OCI-LY7 (cell line): ENCODE measurements around the gene SDHAF4. TPM values are rescaled to one million over a fixed set of nuclear protein-coding genes. Genes with fewer than 3 reads are reported as not detected.

Source experiments
- BruUV-seq: library from RNA; stranded (reverse); fragments of 400-500 nt; replicated peaks from 2 replicates; lab custom pipeline; 2021; lab: Mats Ljungman, UMichigan
- CTCF ChIA-PET: fragments of 300-600 bp; sonication (Branson Sonifier 250); formaldehyde crosslinking; loops from one replicate; lab custom pipeline; 2022; ENCODE audit warnings: antibody characterized with exemption; ENCODE audit not compliant: unreplicated experiment; lab: Charles Lee
- POLR2A ChIA-PET: fragments of 300-600 bp; sonication (Branson Sonifier 250); formaldehyde crosslinking; loops from one replicate; lab custom pipeline; 2022; ENCODE audit warnings: antibody characterized with exemption; lab: Charles Lee
- DNase-seq: peaks from one replicate; pipeline ENCODE4 v3.0.0-alpha.2; 2015; ENCODE audit warnings: low spot score
- H2AFZ ChIP-seq: fragments of 200-600 bp; sonication (generic), shearing (Covaris generic); 2 replicates; pipeline ENCODE4 v1.6.1; 2014; ENCODE audit warnings: mild to moderate bottlenecking, antibody characterized with exemption, low read length, moderate library complexity
- H3K27ac ChIP-seq: fragments of 200-600 bp; sonication (generic); 2 replicates; pipeline ENCODE4 v1.5.1; 2014; ENCODE audit warnings: mixed run types, low read depth, mild to moderate bottlenecking, moderate library complexity, low read length, inconsistent platforms; ENCODE audit not compliant: poor library complexity, severe bottlenecking
- H3K36me3 ChIP-seq: fragments of 200-600 bp; sonication (generic); 2 replicates; pipeline ENCODE4 v1.6.1; 2014; ENCODE audit warnings: mild to moderate bottlenecking, antibody characterized with exemption, low read length, moderate library complexity, mixed read lengths; ENCODE audit not compliant: insufficient read depth
- H3K4me1 ChIP-seq: fragments of 200-600 bp; sonication (generic); 2 replicates; pipeline ENCODE4 v1.5.1; 2014; ENCODE audit warnings: mild to moderate bottlenecking, low read length; ENCODE audit not compliant: insufficient read depth, poor library complexity, severe bottlenecking
- H3K4me2 ChIP-seq: fragments of 200-600 bp; sonication (generic); 2 replicates; pipeline ENCODE4 v1.6.1; 2014; ENCODE audit warnings: mild to moderate bottlenecking, low read length
- H3K4me3 ChIP-seq: fragments of 200-600 bp; sonication (generic); 2 replicates; pipeline ENCODE4 v1.5.1; 2014; ENCODE audit warnings: mild to moderate bottlenecking, low read depth, low read length; ENCODE audit not compliant: poor library complexity, severe bottlenecking
- H3K79me2 ChIP-seq: fragments of 200-600 bp; sonication (generic); 2 replicates; pipeline ENCODE4 v1.6.1; 2016; ENCODE audit warnings: low read depth, mild to moderate bottlenecking, low read length, moderate library complexity, mixed read lengths; ENCODE audit not compliant: insufficient read depth
- H3K9me2 ChIP-seq: fragments of 200-600 bp; sonication (generic); 2 replicates; pipeline ENCODE4 v1.6.1; 2016; ENCODE audit warnings: mild to moderate bottlenecking, low read length, mixed read lengths; ENCODE audit not compliant: insufficient read depth
- H3K9me3 ChIP-seq: fragments of 200-600 bp; sonication (generic); 2 replicates; pipeline ENCODE4 v1.6.1; 2014; ENCODE audit warnings: mild to moderate bottlenecking, mixed run types, low read length, mixed read lengths
- H4K20me1 ChIP-seq: fragments of 200-600 bp; sonication (generic); 2 replicates; pipeline ENCODE4 v1.6.1; 2014; ENCODE audit warnings: mild to moderate bottlenecking, antibody characterized with exemption, low read length, moderate library complexity, mixed read lengths; ENCODE audit not compliant: insufficient read depth
- CTCF ChIP-seq: fragments of 200-600 bp; sonication (generic); conservative IDR thresholded peaks from 2 replicates; pipeline ENCODE4 v1.5.1; 2014; ENCODE audit warnings: mild to moderate bottlenecking, antibody characterized with exemption, low read length, moderate library complexity, mixed read lengths
- EZH2phosphoT487 ChIP-seq: fragments of 200-600 bp; sonication (generic); IDR thresholded peaks from 2 replicates; pipeline ENCODE4 v1.6.1; 2018; ENCODE audit warnings: low read depth, borderline replicate concordance, mild to moderate bottlenecking, mixed run types, antibody characterized with exemption, low read length, moderate library complexity, mixed read lengths
- intact Hi-C: fragments of 100-400 bp; cut with micrococcal nuclease; formaldehyde crosslinking; loops from one replicate; pipeline ENCODE4 v1.10.0; 2022; ENCODE audit not compliant: unreplicated experiment
- total RNA-seq, 2 experiments: library from RNA; depleted of rRNA in 1 of 2; stranded (reverse); fragments of >200 nt in 1 of 2; shearing (Covaris generic) in 1 of 2; gene quantifications; 2 replicates each; pipeline ENCODE4 v1.2.3, GENCODE V29; 2014 to 2022

Gene SDHAF4
- total RNA-seq, 2 experiments from 2014 or later, result 10.4 to 15.4 TPM

GRCh38 chr6:70620746-70621145, 54.0 kb downstream of the SDHAF4 start:
- CTCF ChIA-PET, result no interaction called here

DNA sequence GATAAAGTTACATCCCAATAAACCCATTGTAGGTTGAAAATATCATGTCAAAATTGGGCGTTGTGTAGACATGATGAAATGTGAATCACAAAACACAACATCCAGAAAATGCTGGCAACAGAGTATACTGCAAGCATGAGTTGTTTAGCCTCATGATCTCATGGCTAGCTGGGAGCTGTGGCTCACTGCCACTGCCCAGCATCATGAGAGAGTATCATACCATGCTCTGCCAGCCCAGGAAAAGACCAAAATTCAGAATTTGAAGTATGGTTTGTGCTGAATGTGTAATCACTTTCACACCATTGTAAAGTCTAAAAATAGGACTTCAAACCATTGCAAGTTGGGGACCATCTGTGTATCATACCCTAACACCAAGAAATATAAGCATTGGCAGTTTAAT, 55.7 kb downstream of the SDHAF4 start:
- intact Hi-C loops, result no loop called here
- ChIA-PET POLR2A (no interaction called here), CTCF (no interaction called here)
- Histone ChIP-seq H3K79me2 (no peaks in the 10 kb centered on the region), H2AFZ (no peak overlapping the region), H3K36me3 (no peaks in the 10 kb centered on the region), H3K9me3 (no peaks in the 10 kb centered on the region), H3K27ac (no peak overlapping the region), H3K4me2 (no peak overlapping the region), H3K4me3 (no peak overlapping the region), H4K20me1 (no peaks in the 10 kb centered on the region), H3K4me1 (no peaks in the 10 kb centered on the region), H3K9me2 (no peaks in the 10 kb centered on the region)
- no peak for DNase-seq
- no TSS peak for BruUV-seq
- TF ChIP-seq EZH2phosphoT487 (no peak), CTCF (no peak)

More at GRCh38 chr6:70620746-70621145, 54.0 kb downstream of the SDHAF4 start:
- intact Hi-C loops, result no loop called here
- H3K4me3 ChIP-seq, result no peak overlapping the region
- H4K20me1 ChIP-seq, result no peaks in the 10 kb centered on the region
- BruUV-seq, result no TSS peak
- no peak for DNase-seq
- H3K36me3 ChIP-seq, result no peaks in the 10 kb centered on the region
- no peaks in the 10 kb centered on the region for H3K9me3 ChIP-seq
- H3K4me2 ChIP-seq, result no peak overlapping the region
- H3K4me1 ChIP-seq, result no peaks in the 10 kb centered on the region
- POLR2A ChIA-PET, result interaction anchor here (0.6 to 0.7 kb wide), 3 partner anchors 13 to 95 kb away, joined by 3 to 6 read pairs (median 3); no protein-coding TSS in a partner anchor
- no peak overlapping the region for H3K27ac ChIP-seq
- H2AFZ ChIP-seq, result no peak overlapping the region
- no peak for TF ChIP-seq EZH2phosphoT487
- no peak for TF ChIP-seq CTCF
- H3K79me2 ChIP-seq, result no peaks in the 10 kb centered on the region
- H3K9me2 ChIP-seq, result no peaks in the 10 kb centered on the region

DNA sequence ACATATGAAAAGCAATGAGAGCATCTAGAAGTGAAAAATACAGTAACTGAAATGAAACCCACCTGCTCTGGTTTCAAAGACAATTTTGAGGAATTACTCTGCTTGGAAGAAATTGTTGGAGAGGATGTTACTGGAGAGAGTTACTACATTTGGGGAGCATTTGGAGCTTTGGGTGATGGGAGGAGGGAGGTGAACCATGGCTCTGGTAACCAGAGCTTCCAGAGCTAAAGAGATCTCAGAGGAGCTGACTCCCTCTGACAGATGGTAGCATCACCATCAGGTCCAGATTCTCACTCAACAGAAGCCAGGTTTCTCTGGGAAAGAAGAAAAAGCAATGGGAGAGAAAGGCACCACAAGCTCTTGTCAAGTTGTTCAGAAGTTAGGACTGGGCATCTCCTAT, 58.7 kb downstream of the SDHAF4 start:
- ChIA-PET POLR2A (no interaction called here), CTCF (no interaction called here)
- no peaks in the 10 kb centered on the region for H3K9me2 ChIP-seq
- H3K79me2 ChIP-seq, result no peaks in the 10 kb centered on the region
- TF ChIP-seq EZH2phosphoT487 (no peak), CTCF (no peak)
- H3K4me1 ChIP-seq, result no peaks in the 10 kb centered on the region
- H3K4me3 ChIP-seq, result no peak overlapping the region
- no peak overlapping the region for H3K27ac ChIP-seq
- no peaks in the 10 kb centered on the region for H3K36me3 ChIP-seq
- no peak for DNase-seq
- H3K4me2 ChIP-seq, result no peak overlapping the region
- H3K9me3 ChIP-seq, result no peaks in the 10 kb centered on the region
- H2AFZ ChIP-seq, result no peak overlapping the region
- H4K20me1 ChIP-seq, result no peaks in the 10 kb centered on the region
- no TSS peak for BruUV-seq
- intact Hi-C loops, result no loop called here
